K562 (cell line): Measurements from ENCODE around the gene MPHOSPH9. TPM values are rescaled to one million over a fixed set of nuclear protein-coding genes. Genes with fewer than 3 reads are reported as not detected.

Experiments
- ATAC-seq: fragments of 200-7000 bp; cut with Tn5 transposase; 3 replicates; pipeline ENCODE4 v1.9.1; 2020; ENCODE audit warnings: moderate library complexity
- BruUV-seq: library from RNA; stranded (reverse); fragments of 400-500 nt; replicated peaks from 2 replicates; lab custom pipeline; 2021; lab: Mats Ljungman, UMichigan
- CTCF ChIA-PET: fragments of 300-600 bp; formaldehyde crosslinking; extraction: SDS; loops from one replicate; lab custom pipeline; 2021; ENCODE audit warnings: low intra/inter-chr PET ratio; lab: Yijun Ruan, JAX
- POLR2A ChIA-PET: fragments of 300-600, 350-650 bp; sonication (Branson Sonifier 250); formaldehyde crosslinking; extraction: SDS; loops from one replicate; lab custom pipeline; 2021; ENCODE audit warnings: antibody characterized with exemption, inconsistent platforms; lab: Yijun Ruan, JAX
- DNase-seq, 4 experiments: peaks; one replicate each; pipeline versions ENCODE4 v3.0.0 to v3.0.0-alpha.2; 2011 to 2018; ENCODE audit warnings: low spot score in 3 of 4, mixed read lengths in 3 of 4; ENCODE audit errors: extremely low read depth in 1 of 4
- FAIRE-seq: peaks from 2 replicates; lab custom pipeline; 2011; peaks lifted over from hg19 to GRCh38; lab: Jason Lieb, UNC
- H2AFZ ChIP-seq: 2 replicates; pipeline ENCODE4 v1.6.0; 2011; ENCODE audit warnings: low read depth, low read length, control low read depth, inconsistent platforms
- H3K27ac ChIP-seq: fragments of 200-600 bp; 3 replicates; pipeline ENCODE4 v1.8.0; 2011; ENCODE audit warnings: low read depth, mild to moderate bottlenecking, control low read depth, inconsistent platforms, low read length, moderate library complexity, mixed read lengths; ENCODE audit errors: extremely low read depth
- H3K27me3 ChIP-seq, 2 experiments: fragments of 300-600 bp in 1 of 2; 2 replicates in 1 of 2; 3 replicates in 1 of 2; pipeline versions ENCODE4 v1.6.0 to v1.8.0; 2011; ENCODE audit warnings: inconsistent platforms in 2 of 2, low read length in 2 of 2, mild to moderate bottlenecking in 1 of 2, mixed read lengths in 1 of 2, moderate library complexity in 1 of 2; ENCODE audit not compliant: control insufficient read depth in 2 of 2, insufficient read depth in 2 of 2
- H3K36me3 ChIP-seq: fragments of 300-600 bp; 3 replicates; pipeline ENCODE4 v1.8.0; 2011; ENCODE audit warnings: mild to moderate bottlenecking, low read length, inconsistent platforms; ENCODE audit not compliant: control insufficient read depth, insufficient read depth
- H3K4me1 ChIP-seq, 2 experiments: fragments of 200-600 bp in 1 of 2; replicated peaks in 1 of 2; 2 replicates in 1 of 2; 3 replicates in 1 of 2; pipeline versions ENCODE4 v1.5.1 to v1.8.0; 2011; ENCODE audit warnings: inconsistent platforms in 2 of 2, low read length in 2 of 2, mild to moderate bottlenecking in 1 of 2, mixed read lengths in 1 of 2, moderate library complexity in 1 of 2; ENCODE audit not compliant: control insufficient read depth in 2 of 2, insufficient read depth in 2 of 2
- H3K4me2 ChIP-seq: 2 replicates; pipeline ENCODE4 v1.6.1; 2011; ENCODE audit warnings: low read length, control low read depth, inconsistent platforms, mixed read lengths; ENCODE audit not compliant: insufficient read depth
- H3K4me3 ChIP-seq: fragments of 200-600 bp; sonication (generic), shearing (Covaris generic); 2 replicates; pipeline ENCODE4 v1.5.1; 2016; ENCODE audit warnings: control low read depth, inconsistent platforms
- H3K79me2 ChIP-seq: fragments of 200-600 bp; 3 replicates; pipeline ENCODE4 v1.8.0; 2011; ENCODE audit warnings: low read length, inconsistent platforms; ENCODE audit not compliant: control insufficient read depth, insufficient read depth
- H3K9ac ChIP-seq, 2 experiments: 2 replicates each; pipeline versions ENCODE4 v1.6.0 to v1.6.1; 2011; ENCODE audit warnings: low read depth in 2 of 2, low read length in 2 of 2, control low read depth in 1 of 2, inconsistent platforms in 1 of 2, mild to moderate bottlenecking in 1 of 2, mixed read lengths in 1 of 2; ENCODE audit not compliant: insufficient read depth in 1 of 2
- H3K9me1 ChIP-seq: one replicate; pipeline ENCODE4 v1.6.0; 2011; ENCODE audit warnings: inconsistent platforms, mild to moderate bottlenecking, low read length, moderate library complexity; ENCODE audit not compliant: control insufficient read depth, insufficient read depth
- H3K9me3 ChIP-seq: replicated peaks from 2 replicates; pipeline ENCODE4 v1.5.1; 2011; ENCODE audit warnings: low read depth, low read length, inconsistent platforms; ENCODE audit not compliant: control insufficient read depth, insufficient read depth
- H4K20me1 ChIP-seq: replicated peaks from 2 replicates; pipeline ENCODE4 v1.6.1; 2011; ENCODE audit warnings: low read length, inconsistent platforms, mixed read lengths; ENCODE audit not compliant: control insufficient read depth, insufficient read depth
- ARID1B ChIP-seq: fragments of 450-650 bp; IDR thresholded peaks from 2 replicates; pipeline ENCODE4 v1.6.1; 2016; ENCODE audit warnings: antibody characterized with exemption, mild to moderate bottlenecking, inconsistent platforms
- ARNT ChIP-seq, 2 experiments: fragments of 450-650 bp; IDR thresholded peaks; 2 replicates each; pipeline ENCODE4 v1.6.1; 2016; ENCODE audit warnings: mild to moderate bottlenecking in 1 of 2
- EP400 ChIP-seq: fragments of 450-650 bp; IDR thresholded peaks from 2 replicates; pipeline ENCODE4 v1.6.1; 2017; ENCODE audit warnings: antibody characterized with exemption, mild to moderate bottlenecking, moderate library complexity
- FOXA3 ChIP-seq, 2 experiments: fragments of 450-650 bp in 1 of 2; sonication (generic) in 1 of 2; formaldehyde crosslinking; IDR thresholded peaks in 1 of 2; conservative IDR thresholded peaks in 1 of 2; 2 replicates each; pipeline versions ENCODE4 v1.4.0 to v1.8.0; 2020 to 2022; ENCODE audit warnings: mild to moderate bottlenecking in 2 of 2, missing genetic modification reagents in 1 of 2
- GTF2E2 ChIP-seq: fragments of 200-800 bp; sonication (Bioruptor generic); IDR thresholded peaks from 2 replicates; pipeline ENCODE4 v1.6.1; 2016; ENCODE audit warnings: missing genetic modification characterization, missing compliant biosample characterization
- HEY1 ChIP-seq: fragments of 250-450 bp; sonication (Bioruptor Pico); IDR thresholded peaks from 2 replicates; pipeline ENCODE4 v1.5.0; 2020; ENCODE audit warnings: mild to moderate bottlenecking, moderate library complexity, borderline replicate concordance
- LARP7 ChIP-seq: fragments of 450-650 bp; IDR thresholded peaks from 2 replicates; pipeline ENCODE4 v1.6.1; 2016
- PURB ChIP-seq: sonication (generic); formaldehyde crosslinking; IDR thresholded peaks from 2 replicates; pipeline ENCODE4 v1.9.0; 2021; ENCODE audit warnings: low read depth, mild to moderate bottlenecking, missing genetic modification reagents
- USF2 ChIP-seq: sonication (generic); formaldehyde crosslinking; IDR thresholded peaks from 2 replicates; pipeline ENCODE4 v1.5.0; 2020; ENCODE audit warnings: missing genetic modification reagents
- ZBTB43 ChIP-seq: sonication (generic); formaldehyde crosslinking; IDR thresholded peaks from 2 replicates; pipeline ENCODE4 v1.8.0; 2023; ENCODE audit warnings: mild to moderate bottlenecking, missing genetic modification reagents
- ZC3H8 ChIP-seq: fragments of 450-650 bp; IDR thresholded peaks from 2 replicates; pipeline ENCODE4 v1.6.1; 2017
- ZNF274 ChIP-seq: IDR thresholded peaks from 2 replicates; pipeline ENCODE4 v1.6.1; 2011; ENCODE audit warnings: low read depth, mild to moderate bottlenecking, low read length, moderate library complexity, borderline replicate concordance
- ZNF280A ChIP-seq: fragments of 450-650 bp; IDR thresholded peaks from 2 replicates; pipeline ENCODE4 v1.6.1; 2018; ENCODE audit warnings: mild to moderate bottlenecking, low read depth; ENCODE audit not compliant: partially characterized antibody
- ZNF282 ChIP-seq: sonication (generic); formaldehyde crosslinking; IDR thresholded peaks from 2 replicates; pipeline ENCODE4 v1.8.1; 2023; ENCODE audit warnings: missing genetic modification reagents
- ZNF518B ChIP-seq: fragments of 250-450 bp; sonication (Bioruptor Pico); IDR thresholded peaks from 2 replicates; pipeline ENCODE4 v1.5.0; 2021; ENCODE audit warnings: mild to moderate bottlenecking, moderate library complexity
- WGBS: fragments of 100-300 bp; shearing (Covaris generic); methylation state at CpG from one replicate; pipeline ENCODE4 v1.1.6; 2016; ENCODE audit warnings: low coverage, mixed read lengths; ENCODE audit not compliant: insufficient coverage; ENCODE audit errors: missing lambda C conversion rate; 5-methylcytosine and 5-hydroxymethylcytosine counted together
- in situ Hi-C: fragments of 300-500 bp; cut with MboI; formaldehyde crosslinking; loops from 4 replicates; pipeline ENCODE4 v1.15.0; 2018; ENCODE audit warnings: inconsistent platforms, mixed read lengths
- intact Hi-C: fragments of 100-400 bp; cut with micrococcal nuclease; formaldehyde crosslinking; loops from 2 replicates; pipeline ENCODE4 v1.14.2; 2022
- polyA plus RNA-seq, 8 experiments: library from polyadenylated mRNA; depleted of rRNA in 4 of 8; stranded (reverse) in 5 of 8; unstranded in 3 of 8; fragments of >200 nt; fragmentation: Nextera tagmentation in 2 of 8; fragmentation: Illumina TruSeq in 1 of 8; extraction: Ambion mirVana in 2 of 8; extraction: Trizol in 1 of 8; gene quantifications; 2 replicates each; pipeline versions ENCODE4 v1.2.1 to v1.2.3, GENCODE V29; 2011 to 2014; ENCODE audit warnings: inconsistent platforms in 1 of 8, missing spikeins in 1 of 8
- total RNA-seq, 7 experiments: library from RNA; depleted of rRNA in 6 of 7; stranded (reverse); fragments of >200 nt in 6 of 7; fragmentation: Illumina TruSeq in 2 of 7; extraction: Trizol in 2 of 7; gene quantifications; 2 replicates each; pipeline versions ENCODE4 v1.2.1 to v1.2.3, GENCODE V29; 2011 to 2021; ENCODE audit warnings: low replicate concordance in 1 of 7

MPHOSPH9 gene
- total and polyA plus RNA-seq, 9 of the 15 experiments (the other 6 are each of a cell fraction or from before 2014, with no cell fraction given): 14.2 to 103 (median 54.5) TPM

GRCh38 chr12:123132951-123133619 lies 99.9 kb downstream of the MPHOSPH9 start:
- 48% methylated on average over 3 of the region's 3 CpGs for WGBS
- in situ Hi-C loops: no loop called here
- Histone ChIP-seq H3K27ac (no peak overlapping the region), H3K4me3 (no peak overlapping the region), H3K9ac (no peak overlapping the region), H3K4me2 (no peak overlapping the region), H3K27me3 (no peaks in the 10 kb centered on the region), H3K79me2 (no peaks in the 10 kb centered on the region), H3K9me3 (no peaks in the 10 kb centered on the region), H3K36me3 (no peaks in the 10 kb centered on the region), H2AFZ (no peak overlapping the region), H4K20me1 (0 out of 2 replicates have a peak, but pooled peaks cover 3% of the 10 kb centered on the region), H3K4me1 (peaks cover 0 to 4% of the 10 kb centered on the region in 2 experiments; a peak in 2 of 5 replicates), H3K9me1 (no peaks in the 10 kb centered on the region)
- POLR2A ChIA-PET: interaction anchor here (0.9 to 1.0 kb wide), 2 partner anchors 10 to 158 kb away, joined by 3 to 5 read pairs; partner anchors contain the start of gene OGFOD2
- no TSS peak for BruUV-seq
- ATAC-seq (no peak), DNase-seq (no peak), FAIRE-seq (no peak)
- intact Hi-C loops: no loop called here
- CTCF ChIA-PET: no interaction called here
- TF ChIP-seq ZBTB43 (no peak), FOXA3 (CRISPR knock-in tag; conservative IDR thresholded peaks at IDR 0.05 in 1 of 2, IDR thresholded peaks at IDR 0.05 in 1 of 2) (no peak), ZNF280A (no peak), ZNF282 (CRISPR knock-in tag) (no peak), ZNF518B (CRISPR knock-in tag) (no peak), USF2 (CRISPR knock-in tag) (no peak), PURB (CRISPR knock-in tag) (no peak), HEY1 (CRISPR knock-in tag) (no peak), EP400 (no peak), GTF2E2 (no peak), LARP7 (no peak), ZNF274 (no peak), ZC3H8 (no peak), ARNT (IDR thresholded peaks at IDR 0.05) (no peak), ARID1B (no peak)
